HEK293 (cell line): Measurements from ENCODE around the gene FOXS1.

Experiments
- ZSCAN30 ChIP-seq: fragments of 450-650 bp; IDR thresholded peaks from 2 replicates; pipeline ENCODE4 v1.5.1; 2018; ENCODE audit warnings: missing biosample characterization, mild to moderate bottlenecking, missing genetic modification characterization, moderate library complexity
- TF ChIP-seq, protein P1 (sequence below): fragments of 450-650 bp; IDR thresholded peaks from 2 replicates; pipeline ENCODE4 v1.5.1; 2018; ENCODE audit warnings: missing biosample characterization, mild to moderate bottlenecking, missing genetic modification characterization
- TF ChIP-seq, protein P2 (sequence below): fragments of 450-650 bp; formaldehyde crosslinking; IDR thresholded peaks from 2 replicates; pipeline ENCODE4 v1.5.1; 2016; ENCODE audit warnings: missing biosample characterization, missing genetic modification characterization

DNA sequence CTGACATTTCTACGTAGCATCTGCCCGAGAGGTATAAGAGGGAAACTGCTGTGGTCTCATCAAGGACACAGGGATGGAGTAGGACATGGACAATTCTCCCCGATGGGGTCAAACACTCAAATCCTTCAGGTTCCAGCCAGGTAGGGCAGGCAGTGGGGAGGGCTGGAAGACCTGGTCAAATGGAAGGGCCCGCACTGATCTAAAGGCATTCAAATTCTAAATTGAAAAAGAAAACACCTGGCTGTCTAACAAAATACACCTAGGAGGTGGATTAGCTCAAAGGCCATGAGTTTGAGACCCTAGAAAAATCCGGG is 16.7 kb upstream of the FOXS1 start:
- TF ChIP-seq, protein P1, sequence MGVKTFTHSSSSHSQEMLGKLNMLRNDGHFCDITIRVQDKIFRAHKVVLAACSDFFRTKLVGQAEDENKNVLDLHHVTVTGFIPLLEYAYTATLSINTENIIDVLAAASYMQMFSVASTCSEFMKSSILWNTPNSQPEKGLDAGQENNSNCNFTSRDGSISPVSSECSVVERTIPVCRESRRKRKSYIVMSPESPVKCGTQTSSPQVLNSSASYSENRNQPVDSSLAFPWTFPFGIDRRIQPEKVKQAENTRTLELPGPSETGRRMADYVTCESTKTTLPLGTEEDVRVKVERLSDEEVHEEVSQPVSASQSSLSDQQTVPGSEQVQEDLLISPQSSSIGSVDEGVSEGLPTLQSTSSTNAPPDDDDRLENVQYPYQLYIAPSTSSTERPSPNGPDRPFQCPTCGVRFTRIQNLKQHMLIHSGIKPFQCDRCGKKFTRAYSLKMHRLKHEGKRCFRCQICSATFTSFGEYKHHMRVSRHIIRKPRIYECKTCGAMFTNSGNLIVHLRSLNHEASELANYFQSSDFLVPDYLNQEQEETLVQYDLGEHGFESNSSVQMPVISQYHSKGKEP (tag by site-specific recombination), result no peak
- TF ChIP-seq, protein P2, sequence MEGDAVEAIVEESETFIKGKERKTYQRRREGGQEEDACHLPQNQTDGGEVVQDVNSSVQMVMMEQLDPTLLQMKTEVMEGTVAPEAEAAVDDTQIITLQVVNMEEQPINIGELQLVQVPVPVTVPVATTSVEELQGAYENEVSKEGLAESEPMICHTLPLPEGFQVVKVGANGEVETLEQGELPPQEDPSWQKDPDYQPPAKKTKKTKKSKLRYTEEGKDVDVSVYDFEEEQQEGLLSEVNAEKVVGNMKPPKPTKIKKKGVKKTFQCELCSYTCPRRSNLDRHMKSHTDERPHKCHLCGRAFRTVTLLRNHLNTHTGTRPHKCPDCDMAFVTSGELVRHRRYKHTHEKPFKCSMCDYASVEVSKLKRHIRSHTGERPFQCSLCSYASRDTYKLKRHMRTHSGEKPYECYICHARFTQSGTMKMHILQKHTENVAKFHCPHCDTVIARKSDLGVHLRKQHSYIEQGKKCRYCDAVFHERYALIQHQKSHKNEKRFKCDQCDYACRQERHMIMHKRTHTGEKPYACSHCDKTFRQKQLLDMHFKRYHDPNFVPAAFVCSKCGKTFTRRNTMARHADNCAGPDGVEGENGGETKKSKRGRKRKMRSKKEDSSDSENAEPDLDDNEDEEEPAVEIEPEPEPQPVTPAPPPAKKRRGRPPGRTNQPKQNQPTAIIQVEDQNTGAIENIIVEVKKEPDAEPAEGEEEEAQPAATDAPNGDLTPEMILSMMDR, result no peak
- TF ChIP-seq ZSCAN30, result no peak
